ENCODE data around the gene WDR86. TPM values are rescaled to one million over a fixed set of nuclear protein-coding genes. Genes with fewer than 3 reads are reported as not detected.

Gene WDR86
- polyA plus RNA-seq, 1 experiment = 0.04 TPM

DNA sequence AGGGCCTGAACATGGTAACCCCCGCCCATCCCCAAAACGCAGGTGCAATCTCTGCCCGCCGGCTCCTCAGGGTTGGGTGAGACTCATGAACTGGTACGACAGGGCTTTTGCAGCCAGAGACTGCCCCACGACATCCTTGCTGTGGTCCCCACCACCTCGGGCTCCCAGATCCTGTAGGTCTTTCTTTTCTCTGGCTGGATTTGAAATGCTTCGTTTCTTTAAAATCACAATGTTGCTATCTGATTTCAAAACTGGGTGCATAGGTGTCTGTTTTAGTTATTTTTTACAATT lies 21.9 kb downstream of the WDR86 start:
- H3K27me3 ChIP-seq (ENCODE audit: control insufficient read depth, insufficient read depth, low read length) = peaks cover 6% of the 10 kb centered on the region
- DNase-seq (ENCODE audit: low read depth) = no peak
- POLR2A ChIA-PET = no interaction called here
- CTCF ChIA-PET = no interaction called here
- no peak overlapping the region for H3K4me3 ChIP-seq (ENCODE audit: low read depth, low read length)
- TF ChIP-seq, protein P1, sequence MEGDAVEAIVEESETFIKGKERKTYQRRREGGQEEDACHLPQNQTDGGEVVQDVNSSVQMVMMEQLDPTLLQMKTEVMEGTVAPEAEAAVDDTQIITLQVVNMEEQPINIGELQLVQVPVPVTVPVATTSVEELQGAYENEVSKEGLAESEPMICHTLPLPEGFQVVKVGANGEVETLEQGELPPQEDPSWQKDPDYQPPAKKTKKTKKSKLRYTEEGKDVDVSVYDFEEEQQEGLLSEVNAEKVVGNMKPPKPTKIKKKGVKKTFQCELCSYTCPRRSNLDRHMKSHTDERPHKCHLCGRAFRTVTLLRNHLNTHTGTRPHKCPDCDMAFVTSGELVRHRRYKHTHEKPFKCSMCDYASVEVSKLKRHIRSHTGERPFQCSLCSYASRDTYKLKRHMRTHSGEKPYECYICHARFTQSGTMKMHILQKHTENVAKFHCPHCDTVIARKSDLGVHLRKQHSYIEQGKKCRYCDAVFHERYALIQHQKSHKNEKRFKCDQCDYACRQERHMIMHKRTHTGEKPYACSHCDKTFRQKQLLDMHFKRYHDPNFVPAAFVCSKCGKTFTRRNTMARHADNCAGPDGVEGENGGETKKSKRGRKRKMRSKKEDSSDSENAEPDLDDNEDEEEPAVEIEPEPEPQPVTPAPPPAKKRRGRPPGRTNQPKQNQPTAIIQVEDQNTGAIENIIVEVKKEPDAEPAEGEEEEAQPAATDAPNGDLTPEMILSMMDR (IDR thresholded peaks at IDR 0.05; ENCODE audit: insufficient read depth, low read depth, low read length) = no peak
- H3K36me3 ChIP-seq (ENCODE audit: control insufficient read depth, insufficient read depth, low read length) = no peaks in the 10 kb centered on the region

GRCh38 chr7:151387161-151388006 lies 22.5 kb downstream of the WDR86 start:
- POLR2A ChIA-PET = no interaction called here

DNA sequence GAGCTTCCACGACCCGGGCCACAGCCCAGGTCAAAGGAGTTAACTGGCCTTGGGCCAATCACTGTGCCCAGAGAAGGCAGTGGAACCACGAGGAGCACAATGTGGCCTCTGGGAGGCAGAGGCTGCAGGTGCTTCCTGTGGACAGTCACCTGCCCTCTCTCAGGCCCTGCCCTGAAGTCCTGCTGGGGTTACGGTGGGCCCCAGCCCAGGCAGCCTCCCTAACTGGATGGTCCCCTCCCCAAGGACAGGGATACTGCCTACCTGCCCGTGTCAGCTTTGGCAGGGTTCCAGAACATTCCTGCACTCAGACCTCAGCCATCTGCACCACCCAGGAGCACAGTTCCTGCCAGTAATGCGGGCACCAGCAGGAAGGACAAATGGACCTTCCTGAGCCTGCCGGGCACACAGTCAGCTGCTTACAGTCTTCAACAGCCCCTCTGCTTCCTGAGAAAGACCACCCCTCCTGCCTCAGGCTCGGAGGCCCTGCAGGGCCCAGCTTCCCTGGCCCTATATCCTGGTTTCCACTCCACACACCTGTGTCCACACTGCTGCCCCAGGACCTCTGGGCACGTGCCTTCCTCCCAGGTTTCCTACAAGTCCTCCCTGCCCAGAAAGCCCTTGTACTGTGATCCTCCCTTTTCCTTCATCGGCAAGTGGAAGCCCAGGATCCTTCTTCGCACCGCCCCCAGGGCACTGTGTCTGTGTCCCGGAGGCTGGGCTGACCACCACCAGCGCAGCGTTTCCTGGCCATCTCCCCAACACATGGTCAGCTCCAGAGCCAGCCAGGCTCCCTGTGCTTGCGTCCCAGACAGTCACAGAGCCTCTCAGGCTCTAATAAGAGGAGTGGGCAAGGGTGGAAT lies 23.3 kb downstream of the WDR86 start:
- DNase-seq (ENCODE audit: low read depth) = no peak
- Histone ChIP-seq H3K4me3 (ENCODE audit: low read depth, low read length) (no peak overlapping the region), H3K27me3 (ENCODE audit: control insufficient read depth, insufficient read depth, low read length) (peaks cover 15% of the 10 kb centered on the region), H3K36me3 (ENCODE audit: control insufficient read depth, insufficient read depth, low read length) (no peaks in the 10 kb centered on the region)
- ChIA-PET CTCF (interaction anchor here (0.6 kb wide), 1 partner anchor 306 kb away, joined by 3 read pairs; no protein-coding TSS in a partner anchor), POLR2A (no interaction called here)
- TF ChIP-seq, protein P1 (IDR thresholded peaks at IDR 0.05; ENCODE audit: insufficient read depth, low read depth, low read length) = no peak

More at GRCh38 chr7:151387161-151388006, 22.5 kb downstream of the WDR86 start:
- CTCF ChIA-PET = no interaction called here
- TF ChIP-seq, protein P1 (IDR thresholded peaks at IDR 0.05; ENCODE audit: insufficient read depth, low read depth, low read length) = no peak
- Histone ChIP-seq H3K36me3 (ENCODE audit: control insufficient read depth, insufficient read depth, low read length) (no peaks in the 10 kb centered on the region), H3K4me3 (ENCODE audit: low read depth, low read length) (no peak overlapping the region), H3K27me3 (ENCODE audit: control insufficient read depth, insufficient read depth, low read length) (peaks cover 10% of the 10 kb centered on the region)
- no peak for DNase-seq (ENCODE audit: low read depth)

- TF ChIP-seq, protein P1 (IDR thresholded peaks at IDR 0.05; ENCODE audit: insufficient read depth, low read depth, low read length) = no peak
- no peak for DNase-seq (ENCODE audit: low read depth)
- no peak overlapping the region for H3K4me3 ChIP-seq (ENCODE audit: low read depth, low read length)
- POLR2A ChIA-PET = no interaction called here
- H3K36me3 ChIP-seq (ENCODE audit: control insufficient read depth, insufficient read depth, low read length) = no peaks in the 10 kb centered on the region
- peaks cover 15% of the 10 kb centered on the region for H3K27me3 ChIP-seq (ENCODE audit: control insufficient read depth, insufficient read depth, low read length)
- CTCF ChIA-PET = interaction anchor here (0.6 kb wide), 1 partner anchor 306 kb away, joined by 3 read pairs; no protein-coding TSS in a partner anchor
Measured at GRCh38 chr7:151385626-151386300, 24.1 kb downstream of the WDR86 start.
